Liver (tissue), 3 donors: ENCODE results near the gene UBALD2.
"Not testable (repeated sequence)": the region's sequence is repeated elsewhere in the genome, so short reads cannot be mapped to it uniquely, and the experiment has no call there.

Source experiments
- EGR1 ChIP-seq, 2 donors: IDR thresholded peaks; 2 replicates each; pipeline ENCODE4 v1.6.1; 2016 to 2018; ENCODE audit warnings: antibody characterized with exemption in 2 of 2, low read depth in 2 of 2
- FOXA1 ChIP-seq: IDR thresholded peaks from 2 replicates; pipeline ENCODE4 v1.6.1; 2016; ENCODE audit warnings: antibody characterized with exemption
- GABPA ChIP-seq, 2 donors: IDR thresholded peaks in 1 of 2; conservative IDR thresholded peaks in 1 of 2; 2 replicates each; pipeline ENCODE4 v1.6.1; 2016; ENCODE audit warnings: antibody characterized with exemption in 2 of 2, mild to moderate bottlenecking in 1 of 2, moderate library complexity in 1 of 2
- HNF4A ChIP-seq, 2 donors: conservative IDR thresholded peaks; 2 replicates each; pipeline ENCODE4 v1.6.1; 2016; ENCODE audit warnings: antibody characterized with exemption in 2 of 2, mild to moderate bottlenecking in 2 of 2
- JUND ChIP-seq, 2 donors: IDR thresholded peaks; 2 replicates each; pipeline ENCODE4 v1.6.1; 2016; ENCODE audit warnings: antibody characterized with exemption in 2 of 2
- NR2F2 ChIP-seq: IDR thresholded peaks from 2 replicates; pipeline ENCODE4 v1.6.1; 2016; ENCODE audit warnings: antibody characterized with exemption
- RAD21 ChIP-seq, 2 donors: IDR thresholded peaks; 2 replicates each; pipeline ENCODE4 v1.6.1; 2016; ENCODE audit warnings: antibody characterized with exemption in 2 of 2, mild to moderate bottlenecking in 2 of 2
- SP1 ChIP-seq: IDR thresholded peaks from 2 replicates; pipeline ENCODE4 v1.6.1; 2018; ENCODE audit warnings: antibody characterized with exemption, mild to moderate bottlenecking
- TAF1 ChIP-seq: conservative IDR thresholded peaks from 2 replicates; pipeline ENCODE4 v1.6.1; 2016; ENCODE audit warnings: antibody characterized with exemption, mild to moderate bottlenecking
- YY1 ChIP-seq: IDR thresholded peaks from 2 replicates; pipeline ENCODE4 v1.6.1; 2016; ENCODE audit warnings: antibody characterized with exemption, mild to moderate bottlenecking
- TF ChIP-seq, protein P1 (sequence below): fragments of 150-350 bp; IDR thresholded peaks from 2 replicates; pipeline ENCODE4 v1.5.1; 2017; ENCODE audit warnings: improper control_type of control experiment, low read depth, low read length; ENCODE audit not compliant: missing input control
- TF ChIP-seq, protein P2 (sequence below): IDR thresholded peaks from 2 replicates; pipeline ENCODE4 v1.6.1; 2016; ENCODE audit warnings: antibody characterized with exemption
- TF ChIP-seq, protein P3 (sequence below): IDR thresholded peaks from 2 replicates; pipeline ENCODE4 v1.6.1; 2016; ENCODE audit warnings: antibody characterized with exemption, mild to moderate bottlenecking
- TF ChIP-seq, protein P4 (sequence below): IDR thresholded peaks from 2 replicates; pipeline ENCODE4 v1.6.1; 2016; ENCODE audit warnings: antibody characterized with exemption
- donor health status: healthy.
- donor health status: healthy.

GRCh38 chr17:76305135-76305454 is 39.9 kb downstream of the UBALD2 start:
- TF ChIP-seq, protein P1, sequence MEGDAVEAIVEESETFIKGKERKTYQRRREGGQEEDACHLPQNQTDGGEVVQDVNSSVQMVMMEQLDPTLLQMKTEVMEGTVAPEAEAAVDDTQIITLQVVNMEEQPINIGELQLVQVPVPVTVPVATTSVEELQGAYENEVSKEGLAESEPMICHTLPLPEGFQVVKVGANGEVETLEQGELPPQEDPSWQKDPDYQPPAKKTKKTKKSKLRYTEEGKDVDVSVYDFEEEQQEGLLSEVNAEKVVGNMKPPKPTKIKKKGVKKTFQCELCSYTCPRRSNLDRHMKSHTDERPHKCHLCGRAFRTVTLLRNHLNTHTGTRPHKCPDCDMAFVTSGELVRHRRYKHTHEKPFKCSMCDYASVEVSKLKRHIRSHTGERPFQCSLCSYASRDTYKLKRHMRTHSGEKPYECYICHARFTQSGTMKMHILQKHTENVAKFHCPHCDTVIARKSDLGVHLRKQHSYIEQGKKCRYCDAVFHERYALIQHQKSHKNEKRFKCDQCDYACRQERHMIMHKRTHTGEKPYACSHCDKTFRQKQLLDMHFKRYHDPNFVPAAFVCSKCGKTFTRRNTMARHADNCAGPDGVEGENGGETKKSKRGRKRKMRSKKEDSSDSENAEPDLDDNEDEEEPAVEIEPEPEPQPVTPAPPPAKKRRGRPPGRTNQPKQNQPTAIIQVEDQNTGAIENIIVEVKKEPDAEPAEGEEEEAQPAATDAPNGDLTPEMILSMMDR: not testable (repeated sequence)
- not testable (repeated sequence) for TF ChIP-seq FOXA1; YY1; TAF1; NR2F2; SP1; JUND (IDR thresholded peaks at IDR 0.05); GABPA (IDR thresholded peaks at IDR 0.05 in 1 of 2, conservative IDR thresholded peaks at IDR 0.05 in 1 of 2); RAD21 (IDR thresholded peaks at IDR 0.05); EGR1 (IDR thresholded peaks at IDR 0.05; ENCODE audit: low read depth in 2 of 2); HNF4A (conservative IDR thresholded peaks at IDR 0.05)
- TF ChIP-seq, protein P2, sequence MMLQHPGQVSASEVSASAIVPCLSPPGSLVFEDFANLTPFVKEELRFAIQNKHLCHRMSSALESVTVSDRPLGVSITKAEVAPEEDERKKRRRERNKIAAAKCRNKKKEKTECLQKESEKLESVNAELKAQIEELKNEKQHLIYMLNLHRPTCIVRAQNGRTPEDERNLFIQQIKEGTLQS: not testable (repeated sequence)
- TF ChIP-seq, protein P3, sequence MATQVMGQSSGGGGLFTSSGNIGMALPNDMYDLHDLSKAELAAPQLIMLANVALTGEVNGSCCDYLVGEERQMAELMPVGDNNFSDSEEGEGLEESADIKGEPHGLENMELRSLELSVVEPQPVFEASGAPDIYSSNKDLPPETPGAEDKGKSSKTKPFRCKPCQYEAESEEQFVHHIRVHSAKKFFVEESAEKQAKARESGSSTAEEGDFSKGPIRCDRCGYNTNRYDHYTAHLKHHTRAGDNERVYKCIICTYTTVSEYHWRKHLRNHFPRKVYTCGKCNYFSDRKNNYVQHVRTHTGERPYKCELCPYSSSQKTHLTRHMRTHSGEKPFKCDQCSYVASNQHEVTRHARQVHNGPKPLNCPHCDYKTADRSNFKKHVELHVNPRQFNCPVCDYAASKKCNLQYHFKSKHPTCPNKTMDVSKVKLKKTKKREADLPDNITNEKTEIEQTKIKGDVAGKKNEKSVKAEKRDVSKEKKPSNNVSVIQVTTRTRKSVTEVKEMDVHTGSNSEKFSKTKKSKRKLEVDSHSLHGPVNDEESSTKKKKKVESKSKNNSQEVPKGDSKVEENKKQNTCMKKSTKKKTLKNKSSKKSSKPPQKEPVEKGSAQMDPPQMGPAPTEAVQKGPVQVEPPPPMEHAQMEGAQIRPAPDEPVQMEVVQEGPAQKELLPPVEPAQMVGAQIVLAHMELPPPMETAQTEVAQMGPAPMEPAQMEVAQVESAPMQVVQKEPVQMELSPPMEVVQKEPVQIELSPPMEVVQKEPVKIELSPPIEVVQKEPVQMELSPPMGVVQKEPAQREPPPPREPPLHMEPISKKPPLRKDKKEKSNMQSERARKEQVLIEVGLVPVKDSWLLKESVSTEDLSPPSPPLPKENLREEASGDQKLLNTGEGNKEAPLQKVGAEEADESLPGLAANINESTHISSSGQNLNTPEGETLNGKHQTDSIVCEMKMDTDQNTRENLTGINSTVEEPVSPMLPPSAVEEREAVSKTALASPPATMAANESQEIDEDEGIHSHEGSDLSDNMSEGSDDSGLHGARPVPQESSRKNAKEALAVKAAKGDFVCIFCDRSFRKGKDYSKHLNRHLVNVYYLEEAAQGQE: not testable (repeated sequence)
- TF ChIP-seq, protein P4, sequence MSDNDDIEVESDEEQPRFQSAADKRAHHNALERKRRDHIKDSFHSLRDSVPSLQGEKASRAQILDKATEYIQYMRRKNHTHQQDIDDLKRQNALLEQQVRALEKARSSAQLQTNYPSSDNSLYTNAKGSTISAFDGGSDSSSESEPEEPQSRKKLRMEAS: not testable (repeated sequence)
